NB4 (cell line): ENCODE results near the gene ANAPC16.

Source experiments
- MYC ChIP-seq: IDR thresholded peaks from 2 replicates; pipeline ENCODE4 v1.6.1; 2011; ENCODE audit warnings: low read depth, low read length
- POLR2A ChIP-seq: IDR thresholded peaks from 2 replicates; pipeline ENCODE4 v1.6.1; 2011; ENCODE audit warnings: mild to moderate bottlenecking; ENCODE audit not compliant: insufficient read length; ENCODE audit errors: extremely low read depth
- TF ChIP-seq, protein P1 (sequence below): IDR thresholded peaks from 2 replicates; pipeline ENCODE4 v1.6.1; 2011; ENCODE audit warnings: low read depth, low read length
- TF ChIP-seq, protein P2 (sequence below): IDR thresholded peaks from one replicate; pipeline ENCODE4 v1.5.1; 2012; ENCODE audit warnings: low read depth, low read length

DNA sequence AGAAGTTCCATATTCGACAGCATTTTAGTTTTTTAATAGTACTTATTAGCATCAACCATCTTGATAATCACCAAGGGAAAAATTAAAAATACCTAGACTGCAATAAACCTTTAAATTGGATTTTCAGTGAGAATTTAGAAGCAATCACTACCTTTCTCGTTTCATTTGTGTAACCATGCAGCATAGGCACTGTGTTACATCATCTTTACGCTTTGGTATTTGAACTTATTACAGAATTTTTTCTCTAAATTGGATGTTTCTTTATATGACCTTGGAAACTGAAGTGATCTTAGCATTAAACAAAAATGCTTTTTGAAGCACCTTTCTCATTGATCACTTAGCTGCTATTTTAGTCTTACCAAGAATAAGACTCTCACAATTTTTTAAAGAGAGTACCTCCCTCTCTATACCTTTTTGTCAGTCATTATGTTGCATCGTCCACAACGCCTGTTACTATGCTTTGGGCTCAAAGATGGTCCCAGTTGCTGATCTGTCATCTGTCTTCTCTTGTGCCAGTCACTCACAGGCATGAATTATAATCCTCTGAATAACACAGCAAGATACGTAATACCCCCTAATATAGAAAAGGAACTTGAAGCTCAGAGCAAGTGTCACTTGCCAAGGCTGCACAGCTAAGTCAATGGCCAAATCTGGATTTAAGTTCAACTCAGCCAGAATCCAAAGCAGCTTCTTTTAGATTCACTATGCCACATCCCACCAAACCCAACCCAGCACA is 19.9 kb downstream of the ANAPC16 start:
- TF ChIP-seq, protein P1, sequence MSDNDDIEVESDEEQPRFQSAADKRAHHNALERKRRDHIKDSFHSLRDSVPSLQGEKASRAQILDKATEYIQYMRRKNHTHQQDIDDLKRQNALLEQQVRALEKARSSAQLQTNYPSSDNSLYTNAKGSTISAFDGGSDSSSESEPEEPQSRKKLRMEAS: no peak
- TF ChIP-seq, protein P2, sequence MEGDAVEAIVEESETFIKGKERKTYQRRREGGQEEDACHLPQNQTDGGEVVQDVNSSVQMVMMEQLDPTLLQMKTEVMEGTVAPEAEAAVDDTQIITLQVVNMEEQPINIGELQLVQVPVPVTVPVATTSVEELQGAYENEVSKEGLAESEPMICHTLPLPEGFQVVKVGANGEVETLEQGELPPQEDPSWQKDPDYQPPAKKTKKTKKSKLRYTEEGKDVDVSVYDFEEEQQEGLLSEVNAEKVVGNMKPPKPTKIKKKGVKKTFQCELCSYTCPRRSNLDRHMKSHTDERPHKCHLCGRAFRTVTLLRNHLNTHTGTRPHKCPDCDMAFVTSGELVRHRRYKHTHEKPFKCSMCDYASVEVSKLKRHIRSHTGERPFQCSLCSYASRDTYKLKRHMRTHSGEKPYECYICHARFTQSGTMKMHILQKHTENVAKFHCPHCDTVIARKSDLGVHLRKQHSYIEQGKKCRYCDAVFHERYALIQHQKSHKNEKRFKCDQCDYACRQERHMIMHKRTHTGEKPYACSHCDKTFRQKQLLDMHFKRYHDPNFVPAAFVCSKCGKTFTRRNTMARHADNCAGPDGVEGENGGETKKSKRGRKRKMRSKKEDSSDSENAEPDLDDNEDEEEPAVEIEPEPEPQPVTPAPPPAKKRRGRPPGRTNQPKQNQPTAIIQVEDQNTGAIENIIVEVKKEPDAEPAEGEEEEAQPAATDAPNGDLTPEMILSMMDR: no peak
- TF ChIP-seq POLR2A: no peak
- no peak for TF ChIP-seq MYC
